Loucy (cell line): ENCODE results near the gene ADGRB3.

Experiments used
- EZH2phosphoT487 ChIP-seq: fragments of 200-600 bp; IDR thresholded peaks from 2 replicates; pipeline ENCODE4 v1.6.1; 2018; ENCODE audit warnings: antibody characterized with exemption, mild to moderate bottlenecking, moderate library complexity, borderline replicate concordance
- TF ChIP-seq, protein P1 (sequence below): fragments of 200-600 bp; sonication (generic); conservative IDR thresholded peaks from 2 replicates; pipeline ENCODE4 v1.5.1; 2014; ENCODE audit warnings: mild to moderate bottlenecking, antibody characterized with exemption, low read length

DNA sequence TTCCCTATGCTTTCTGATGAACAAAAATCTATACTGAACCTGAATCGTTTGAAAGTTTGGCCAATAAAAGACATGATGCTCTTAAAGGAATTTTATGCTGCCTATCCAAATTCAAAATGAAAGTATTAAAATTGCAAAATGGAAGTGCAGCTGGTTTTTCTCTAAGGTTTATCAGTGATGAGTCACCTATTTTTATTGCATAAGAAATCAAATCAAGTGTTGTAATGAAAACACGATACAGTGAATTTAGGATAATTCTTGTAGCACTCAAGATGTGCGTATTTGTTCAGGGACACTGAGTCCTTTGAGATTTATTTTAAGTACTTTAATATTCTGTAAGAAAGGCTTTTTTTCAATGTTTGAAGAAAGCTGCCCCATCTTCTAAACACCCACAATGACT is 409.5 kb downstream of the ADGRB3 start:
- TF ChIP-seq, protein P1, sequence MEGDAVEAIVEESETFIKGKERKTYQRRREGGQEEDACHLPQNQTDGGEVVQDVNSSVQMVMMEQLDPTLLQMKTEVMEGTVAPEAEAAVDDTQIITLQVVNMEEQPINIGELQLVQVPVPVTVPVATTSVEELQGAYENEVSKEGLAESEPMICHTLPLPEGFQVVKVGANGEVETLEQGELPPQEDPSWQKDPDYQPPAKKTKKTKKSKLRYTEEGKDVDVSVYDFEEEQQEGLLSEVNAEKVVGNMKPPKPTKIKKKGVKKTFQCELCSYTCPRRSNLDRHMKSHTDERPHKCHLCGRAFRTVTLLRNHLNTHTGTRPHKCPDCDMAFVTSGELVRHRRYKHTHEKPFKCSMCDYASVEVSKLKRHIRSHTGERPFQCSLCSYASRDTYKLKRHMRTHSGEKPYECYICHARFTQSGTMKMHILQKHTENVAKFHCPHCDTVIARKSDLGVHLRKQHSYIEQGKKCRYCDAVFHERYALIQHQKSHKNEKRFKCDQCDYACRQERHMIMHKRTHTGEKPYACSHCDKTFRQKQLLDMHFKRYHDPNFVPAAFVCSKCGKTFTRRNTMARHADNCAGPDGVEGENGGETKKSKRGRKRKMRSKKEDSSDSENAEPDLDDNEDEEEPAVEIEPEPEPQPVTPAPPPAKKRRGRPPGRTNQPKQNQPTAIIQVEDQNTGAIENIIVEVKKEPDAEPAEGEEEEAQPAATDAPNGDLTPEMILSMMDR = no peak
- TF ChIP-seq EZH2phosphoT487 = no peak
